Right lung (tissue), 5 donors: ENCODE results near the gene CA10. TPM values are rescaled to one million over a fixed set of nuclear protein-coding genes. Genes with fewer than 3 reads are reported as not detected.

Experiments used
- DNase-seq, 2 donors: peaks; one replicate each; pipeline ENCODE4 v3.0.0-alpha.2; 2013
- polyA plus RNA-seq, 5 donors: library from polyadenylated mRNA; unstranded; fragments of 120-200 nt; gene quantifications; one replicate each; pipeline versions ENCODE4 v1.2.1 to v1.2.3, GENCODE V29; 2013; ENCODE audit warnings: inconsistent platforms in 1 of 5, low replicate concordance in 1 of 5; ENCODE audit not compliant: insufficient read length in 5 of 5, insufficient read depth in 1 of 5

CA10 gene
- polyA plus RNA-seq, 5 donors: 0.04 to 0.19 (median 0.17) TPM; not detected in 2

- DNase-seq: no peak
Observed at GRCh38 chr17:51873302-51873701, 285.2 kb downstream of the CA10 start.

- DNase-seq: peak in 1 of 2 donors; percentile 6
Observed at GRCh38 chr17:51869387-51869786, 289.1 kb downstream of the CA10 start.

GRCh38 chr17:51860954-51861561 lies 297.5 kb downstream of the CA10 start:
- DNase-seq: no peak

GRCh38 chr17:51857052-51857597 lies 301.4 kb downstream of the CA10 start:
- DNase-seq: no peak

- no peak for DNase-seq
Observed at GRCh38 chr17:51855806-51856205, 302.7 kb downstream of the CA10 start.

- DNase-seq: no peak
Observed at GRCh38 chr17:51853857-51854256, 304.7 kb downstream of the CA10 start.

- DNase-seq: no peak
Observed at GRCh38 chr17:51852603-51853002, 305.9 kb downstream of the CA10 start.

DNA sequence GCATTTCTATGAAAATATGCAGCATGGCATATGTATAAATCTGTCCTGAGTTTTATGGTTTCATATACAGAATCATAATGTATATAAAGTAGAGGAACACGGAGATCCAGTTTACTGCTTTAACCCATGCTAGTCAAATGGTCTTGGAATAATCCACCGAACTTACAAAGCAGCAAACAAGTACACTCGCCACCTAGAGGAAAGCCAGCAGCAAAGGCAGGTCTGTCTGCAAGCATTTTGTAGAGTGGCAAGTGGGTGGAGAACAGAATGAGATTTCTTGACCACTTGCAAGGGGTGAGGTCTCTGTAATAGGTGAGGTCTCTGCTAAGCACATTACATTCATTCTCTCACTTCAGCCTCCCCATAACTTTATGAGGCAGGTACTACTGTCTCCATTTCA lies 308.3 kb downstream of the CA10 start:
- DNase-seq: no peak

DNA sequence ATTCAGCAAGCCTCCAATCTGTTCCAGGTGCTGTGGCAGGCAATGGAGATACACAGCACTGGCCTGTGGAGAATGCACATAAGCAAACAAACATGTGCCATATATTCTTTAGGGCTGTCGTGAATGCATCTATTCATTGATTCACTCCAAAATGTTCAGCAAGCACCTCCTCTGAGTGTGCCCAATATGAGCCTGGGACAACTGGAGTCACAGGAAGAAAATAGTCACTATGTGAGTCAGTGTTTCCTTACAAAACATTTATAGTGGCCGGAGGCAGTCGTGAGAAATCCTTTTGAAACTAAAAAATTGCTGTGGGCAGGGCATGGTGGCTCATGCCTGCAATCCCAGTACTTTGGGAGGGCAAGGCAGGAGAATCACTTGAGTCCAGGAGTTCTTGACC lies 310.1 kb downstream of the CA10 start:
- DNase-seq: no peak

GRCh38 chr17:51846566-51846965 lies 311.9 kb downstream of the CA10 start:
- DNase-seq: no peak

DNA sequence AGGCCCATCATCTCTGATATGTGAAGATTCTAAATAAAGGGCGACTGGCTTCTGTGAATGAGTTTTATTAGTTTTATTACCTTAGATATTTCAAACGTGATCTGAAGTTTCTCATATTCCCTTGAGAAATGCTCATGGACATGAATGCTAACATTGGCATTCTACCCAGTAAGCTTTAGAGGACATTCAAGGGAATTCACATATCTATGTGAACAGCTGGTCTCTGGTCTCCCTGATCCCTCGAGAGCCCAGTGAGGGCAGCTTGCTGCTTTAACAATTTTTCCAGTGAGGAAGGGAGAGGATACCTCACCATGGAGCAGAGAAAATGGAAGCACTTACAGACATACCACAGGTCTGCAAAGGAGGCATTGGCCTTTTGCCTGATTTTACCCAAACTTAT lies 312.7 kb downstream of the CA10 start:
- DNase-seq: no peak

DNA sequence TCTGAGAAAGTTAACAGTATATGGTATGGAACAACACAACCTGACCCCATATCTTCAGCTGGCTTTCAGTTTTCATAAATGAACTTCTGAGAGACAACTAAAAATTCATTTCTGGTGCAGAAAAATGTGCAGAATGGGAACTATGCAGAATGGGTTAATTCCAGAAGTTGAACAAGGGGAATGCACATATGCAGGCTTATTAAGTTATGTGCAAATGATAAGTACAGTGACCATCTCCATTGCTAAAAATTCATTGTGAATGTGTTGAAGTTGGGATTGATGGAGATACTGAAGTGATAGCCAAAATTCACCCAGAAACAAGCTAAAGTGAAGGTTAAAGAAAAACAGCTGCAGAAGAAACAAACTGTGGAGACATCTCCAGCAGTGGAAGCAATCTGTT lies 315.8 kb downstream of the CA10 start:
- DNase-seq: no peak

- no peak for DNase-seq
Observed at GRCh38 chr17:51841669-51842068, 316.8 kb downstream of the CA10 start.

GRCh38 chr17:51840688-51841087 lies 317.8 kb downstream of the CA10 start:
- no peak for DNase-seq

GRCh38 chr17:51833620-51834019 lies 324.9 kb downstream of the CA10 start:
- DNase-seq: no peak

- no peak for DNase-seq
Observed at GRCh38 chr17:51833045-51833444, 325.5 kb downstream of the CA10 start.

- no peak for DNase-seq
Observed at GRCh38 chr17:51830886-51831285, 327.6 kb downstream of the CA10 start.

DNA sequence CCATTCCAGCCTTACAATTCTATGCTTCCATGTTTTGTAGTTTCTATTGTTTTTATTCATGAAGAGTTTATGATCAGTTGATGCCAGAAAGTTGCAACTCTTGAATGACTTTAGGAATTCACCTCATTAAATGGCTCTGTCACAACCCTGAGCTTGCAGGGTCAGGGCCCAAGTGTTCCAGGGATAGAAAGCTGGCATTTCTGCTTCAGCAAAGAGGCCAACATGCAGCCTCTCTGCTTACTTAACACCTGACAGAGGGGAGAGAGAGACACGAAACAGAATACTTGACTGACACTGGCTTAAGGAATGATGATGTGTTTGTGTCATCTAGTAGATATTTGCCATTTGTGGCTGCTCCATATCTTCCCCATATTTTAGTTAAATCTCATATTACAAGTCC lies 328.1 kb downstream of the CA10 start:
- peak; percentile 30 to 39 for DNase-seq

- DNase-seq: no peak
Observed at GRCh38 chr17:51828901-51829300, 329.6 kb downstream of the CA10 start.

DNA sequence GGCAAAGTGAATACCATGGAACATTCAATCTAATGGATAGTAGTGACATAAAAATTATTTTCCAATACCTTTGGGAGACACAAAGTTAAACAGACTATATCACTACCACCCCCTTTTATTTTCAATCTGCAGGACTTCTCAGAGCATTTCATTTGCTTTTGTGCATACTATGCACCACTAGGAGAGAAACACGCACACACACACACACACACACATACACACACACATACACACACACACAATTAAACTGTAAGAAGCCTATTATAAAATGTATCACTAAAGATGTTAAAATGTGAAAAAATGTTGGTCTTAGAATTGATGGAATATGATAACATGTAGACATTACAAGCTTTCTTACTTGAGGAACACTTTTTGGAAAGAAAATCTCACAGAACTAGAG lies 331.4 kb downstream of the CA10 start:
- no peak for DNase-seq

GRCh38 chr17:51820766-51821165 lies 337.7 kb downstream of the CA10 start:
- DNase-seq: no peak

DNA sequence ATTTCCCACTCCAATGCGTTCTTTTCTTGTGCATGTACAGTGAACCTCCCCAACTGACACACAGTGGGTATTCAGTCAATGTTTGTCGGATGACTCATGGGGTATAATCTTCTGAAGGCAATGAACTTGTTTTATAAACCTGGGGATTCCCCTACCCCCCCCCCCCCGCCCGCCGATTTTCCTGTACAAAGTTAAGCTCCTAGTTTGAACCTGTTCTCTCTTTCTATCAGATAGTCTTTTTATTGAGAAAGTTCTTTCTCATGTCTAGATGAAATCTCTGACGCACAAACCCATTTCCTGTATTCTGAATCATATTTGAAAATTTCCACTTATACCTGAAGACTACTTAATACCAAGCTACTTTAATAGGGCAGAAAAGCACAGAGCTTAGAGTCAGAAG lies 338.3 kb downstream of the CA10 start:
- DNase-seq: no peak

DNA sequence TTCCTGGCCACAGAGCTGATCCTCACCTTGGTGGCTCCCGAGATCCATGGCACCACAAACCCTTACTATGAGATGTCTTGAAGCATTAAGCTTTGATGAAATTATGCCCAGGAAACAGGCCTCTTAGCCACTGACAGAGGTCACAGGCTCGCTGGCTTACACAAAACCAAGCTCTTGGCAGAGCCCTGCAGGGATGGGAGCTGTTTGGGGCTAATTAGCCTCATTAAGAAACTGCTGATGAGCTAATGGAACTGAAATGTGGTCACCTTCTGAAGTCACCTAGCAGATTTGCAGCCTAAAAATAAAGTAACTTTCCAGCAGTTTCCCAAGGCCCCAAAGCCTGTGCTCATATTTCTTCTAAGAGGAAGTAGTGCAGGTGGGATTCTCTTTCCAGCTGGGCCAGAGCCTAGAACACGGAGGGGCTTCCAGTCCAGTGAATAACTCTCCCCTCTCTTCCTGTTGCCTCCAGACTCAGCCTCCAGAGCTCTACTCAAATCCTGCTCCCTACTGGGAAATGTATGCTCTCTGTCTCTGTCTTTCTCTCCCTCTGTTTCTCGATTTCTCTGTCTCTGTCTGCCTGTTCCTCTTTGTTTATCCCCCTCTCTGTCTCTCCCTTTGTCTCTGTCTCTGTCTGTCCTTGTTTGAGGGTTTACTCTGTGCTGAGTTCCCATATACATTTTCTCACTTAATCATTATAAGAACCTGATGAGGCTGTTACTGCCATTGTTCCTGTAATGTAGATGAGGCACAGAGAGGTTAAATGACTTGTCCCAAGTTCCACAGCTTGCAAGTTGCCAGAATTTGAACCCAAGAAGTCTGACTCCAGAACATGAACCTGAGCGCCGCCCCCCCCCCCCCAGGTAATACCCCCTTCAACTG lies 338.9 kb downstream of the CA10 start:
- DNase-seq: no peak
